Kidney epithelial cell (primary cell): ENCODE data around the gene OARD1. TPM values are rescaled to one million over a fixed set of nuclear protein-coding genes. Genes with fewer than 3 reads are reported as not detected.
"Not testable (repeated sequence)": the region's sequence is repeated elsewhere in the genome, so short reads cannot be mapped to it uniquely, and the experiment has no call there.

Experiments
- DNase-seq: peaks from one replicate; pipeline ENCODE4 v3.0.0-alpha.2; 2010; ENCODE audit warnings: low read depth
- H3K27me3 ChIP-seq: 2 replicates; pipeline ENCODE4 v1.6.0; 2011; ENCODE audit warnings: low read length; ENCODE audit not compliant: control insufficient read depth, insufficient read depth
- H3K36me3 ChIP-seq: 2 replicates; pipeline ENCODE4 v1.5.1; 2011; ENCODE audit warnings: low read length; ENCODE audit not compliant: control insufficient read depth, insufficient read depth
- H3K4me3 ChIP-seq: 2 replicates; pipeline ENCODE4 v1.5.1; 2011; ENCODE audit warnings: low read depth, mild to moderate bottlenecking, control low read depth, low read length
- total RNA-seq: library from RNA; depleted of rRNA; stranded (reverse); fragments of >200 nt; gene quantifications from 2 replicates; pipeline ENCODE4 v1.2.3, GENCODE V29; 2015
- TF ChIP-seq, protein P1 (sequence below): IDR thresholded peaks from 2 replicates; pipeline ENCODE4 v1.5.1; 2011; ENCODE audit warnings: mild to moderate bottlenecking, moderate library complexity, low read length, control low read depth, inconsistent platforms; ENCODE audit not compliant: insufficient read depth, poor library complexity, severe bottlenecking

Gene OARD1, protein sequence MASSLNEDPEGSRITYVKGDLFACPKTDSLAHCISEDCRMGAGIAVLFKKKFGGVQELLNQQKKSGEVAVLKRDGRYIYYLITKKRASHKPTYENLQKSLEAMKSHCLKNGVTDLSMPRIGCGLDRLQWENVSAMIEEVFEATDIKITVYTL
- total RNA-seq, result 16.1 and 19.4 TPM in 2 replicates

DNA sequence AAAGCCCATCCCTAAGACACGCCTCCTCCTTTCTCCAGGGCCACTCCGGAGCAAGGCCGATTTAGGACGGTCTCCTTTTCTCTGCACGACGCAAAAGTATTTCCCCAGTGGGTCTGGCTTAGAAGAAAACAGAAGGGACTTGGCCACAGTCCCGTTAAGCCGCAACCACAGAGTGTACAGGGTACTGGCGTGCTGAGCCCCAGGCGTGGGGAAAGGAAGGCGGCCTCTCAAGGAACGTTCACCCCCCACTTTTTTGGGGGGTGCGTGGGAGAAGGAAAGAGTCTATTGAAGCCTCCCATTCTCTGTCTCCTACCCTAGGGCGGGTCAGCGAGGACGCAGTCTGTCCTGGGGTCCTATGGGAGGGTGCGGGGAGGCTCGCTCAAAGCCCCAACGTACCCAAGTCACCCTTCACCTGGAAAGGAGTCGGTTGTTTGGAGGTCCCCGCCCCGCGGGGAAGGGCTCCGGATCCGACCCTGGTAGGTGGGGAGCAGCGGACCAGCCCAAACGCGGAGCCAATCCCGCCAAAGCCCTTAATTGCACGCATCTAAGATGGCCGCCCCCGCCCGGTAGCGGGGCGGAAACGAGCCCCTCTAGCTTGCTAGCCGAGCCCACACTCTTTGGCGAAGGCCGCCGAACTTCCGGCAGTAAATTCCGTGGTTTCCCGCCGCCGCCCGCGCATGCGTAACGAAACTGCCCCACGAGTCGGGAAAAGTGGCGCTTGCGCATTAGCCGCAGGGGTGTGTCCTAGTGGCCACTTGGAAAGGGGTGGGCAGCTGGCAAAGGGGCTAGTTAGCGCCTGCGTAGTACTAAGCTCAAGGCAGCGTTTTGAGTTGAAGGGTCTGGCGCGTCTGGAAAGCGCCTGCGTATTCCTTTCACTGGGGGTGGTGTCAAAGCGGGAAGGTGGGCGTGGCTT, at the start of gene OARD1:
TSS of gene OARD1 (minus strand) at position 434 of the 913 bp plus-strand sequence. CDS start 722 bp downstream, outside the sequence.
- Histone ChIP-seq H3K36me3 (no peaks in the 10 kb centered on the region), H3K27me3 (no peaks in the 10 kb centered on the region), H3K4me3 (peak within 1 kb of the TSS; percentile 75)
- TF ChIP-seq, protein P1, sequence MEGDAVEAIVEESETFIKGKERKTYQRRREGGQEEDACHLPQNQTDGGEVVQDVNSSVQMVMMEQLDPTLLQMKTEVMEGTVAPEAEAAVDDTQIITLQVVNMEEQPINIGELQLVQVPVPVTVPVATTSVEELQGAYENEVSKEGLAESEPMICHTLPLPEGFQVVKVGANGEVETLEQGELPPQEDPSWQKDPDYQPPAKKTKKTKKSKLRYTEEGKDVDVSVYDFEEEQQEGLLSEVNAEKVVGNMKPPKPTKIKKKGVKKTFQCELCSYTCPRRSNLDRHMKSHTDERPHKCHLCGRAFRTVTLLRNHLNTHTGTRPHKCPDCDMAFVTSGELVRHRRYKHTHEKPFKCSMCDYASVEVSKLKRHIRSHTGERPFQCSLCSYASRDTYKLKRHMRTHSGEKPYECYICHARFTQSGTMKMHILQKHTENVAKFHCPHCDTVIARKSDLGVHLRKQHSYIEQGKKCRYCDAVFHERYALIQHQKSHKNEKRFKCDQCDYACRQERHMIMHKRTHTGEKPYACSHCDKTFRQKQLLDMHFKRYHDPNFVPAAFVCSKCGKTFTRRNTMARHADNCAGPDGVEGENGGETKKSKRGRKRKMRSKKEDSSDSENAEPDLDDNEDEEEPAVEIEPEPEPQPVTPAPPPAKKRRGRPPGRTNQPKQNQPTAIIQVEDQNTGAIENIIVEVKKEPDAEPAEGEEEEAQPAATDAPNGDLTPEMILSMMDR, result peak; percentile 6
- peak; percentile 94 for DNase-seq

DNA sequence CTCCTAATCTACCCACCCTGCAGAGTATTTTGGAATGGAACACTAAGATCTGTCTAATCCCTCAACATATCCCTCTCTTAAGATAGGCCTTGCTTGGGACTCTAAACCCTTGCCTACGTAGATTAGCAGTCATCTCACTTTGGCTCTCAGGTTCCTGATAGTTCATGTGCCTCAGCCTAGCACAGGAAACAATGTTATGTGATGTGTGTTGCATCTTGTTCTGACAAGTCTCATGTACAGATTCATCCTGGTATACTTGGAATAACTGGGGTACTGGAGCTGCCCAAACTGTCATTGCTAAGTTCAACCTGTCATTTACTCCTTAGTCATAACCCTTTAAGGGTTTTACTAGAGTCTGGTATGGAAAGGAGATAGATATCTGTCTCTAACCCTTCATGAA, 47.9 kb upstream of the OARD1 start:
- DNase-seq, result no peak
- TF ChIP-seq, protein P1, result no peak
- Histone ChIP-seq H3K4me3 (no peak overlapping the region), H3K36me3 (no peaks in the 10 kb centered on the region), H3K27me3 (no peaks in the 10 kb centered on the region)

DNA sequence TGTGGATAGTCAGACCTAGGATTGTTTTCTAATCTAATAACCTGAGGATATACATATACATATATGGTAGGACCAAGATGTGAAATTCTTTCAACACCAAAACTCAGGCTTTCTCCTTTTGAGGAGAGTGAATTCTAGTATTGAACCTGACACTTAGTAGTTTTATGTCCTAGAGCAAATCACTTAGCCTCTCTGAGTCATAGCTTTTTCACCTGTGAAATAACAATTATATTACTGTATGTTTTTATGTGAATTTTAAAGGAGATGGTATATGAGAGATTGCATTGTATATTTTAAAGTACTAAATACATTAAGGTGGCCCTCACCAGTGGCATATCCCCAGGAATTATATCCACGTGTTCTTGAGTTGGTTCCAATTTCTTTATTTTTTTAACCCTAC, 47.4 kb upstream of the OARD1 start:
- Histone ChIP-seq H3K36me3 (no peaks in the 10 kb centered on the region), H3K4me3 (no peak overlapping the region), H3K27me3 (no peaks in the 10 kb centered on the region)
- TF ChIP-seq, protein P1, result no peak
- DNase-seq, result no peak

DNA sequence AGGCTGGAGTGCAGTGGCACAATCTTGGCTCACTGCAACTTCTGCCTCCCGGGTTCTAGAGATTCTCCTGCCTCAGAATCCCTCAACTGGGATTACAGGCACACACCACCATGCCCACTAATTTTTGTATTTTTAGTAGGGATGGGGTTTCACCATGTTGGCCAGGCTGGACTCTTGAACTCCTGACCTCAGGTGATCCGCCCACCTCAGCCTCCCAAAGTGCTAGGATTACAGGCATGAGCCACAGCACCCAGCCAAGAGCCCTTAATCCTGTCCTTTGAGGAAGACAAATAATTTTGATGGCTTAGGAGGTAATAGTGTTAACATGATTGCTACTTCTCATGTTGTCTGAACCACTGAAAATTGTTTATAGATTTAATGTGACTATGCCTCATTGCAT, 42.9 kb upstream of the OARD1 start:
- not testable (repeated sequence) for DNase-seq, H3K4me3 ChIP-seq, H3K36me3 ChIP-seq, H3K27me3 ChIP-seq

DNA sequence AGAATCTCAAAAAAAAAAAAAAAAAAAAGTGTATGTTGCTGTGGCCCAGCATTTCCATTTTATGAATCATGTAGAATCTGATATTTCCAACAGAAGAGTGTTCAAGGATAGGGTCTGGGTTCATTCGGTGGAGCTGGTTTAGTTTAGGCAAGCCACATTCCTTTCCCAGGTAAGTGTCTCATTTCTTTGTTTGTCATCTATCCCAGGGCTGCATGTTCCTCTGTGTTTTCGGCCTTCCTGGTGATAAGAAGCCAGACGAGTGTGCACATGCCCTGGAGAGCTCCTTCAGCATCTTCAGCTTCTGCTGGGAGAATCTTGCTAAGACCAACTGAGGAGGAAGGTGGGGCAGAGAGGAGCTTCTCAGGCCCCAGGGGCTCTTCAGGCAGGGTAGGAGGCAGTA, 38.9 kb upstream of the OARD1 start:
- H3K36me3 ChIP-seq, result no peaks in the 10 kb centered on the region
- TF ChIP-seq, protein P1, result no peak
- H3K4me3 ChIP-seq, result no peak overlapping the region
- no peaks in the 10 kb centered on the region for H3K27me3 ChIP-seq
- DNase-seq, result no peak

DNA sequence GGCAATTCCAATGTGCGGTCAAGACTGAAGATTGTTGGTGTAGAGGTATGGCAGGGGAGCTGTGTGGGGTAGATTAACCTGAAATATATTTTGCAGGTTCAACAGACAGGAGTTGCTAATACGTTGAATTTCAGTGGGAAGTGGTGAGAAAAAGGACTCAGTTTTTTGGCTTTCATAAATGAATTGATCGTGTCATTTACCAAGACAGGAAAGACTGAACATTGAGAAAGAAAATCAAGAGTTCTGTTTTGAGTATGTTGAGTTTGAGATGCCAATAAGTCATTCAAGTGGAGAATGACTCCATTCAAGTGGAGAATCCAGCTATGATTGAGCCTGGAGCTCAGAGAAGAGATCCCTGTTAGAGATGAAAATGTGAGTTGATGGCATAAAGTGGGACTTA, 31.7 kb upstream of the OARD1 start:
- TF ChIP-seq, protein P1, result no peak
- peaks cover 2% of the 10 kb centered on the region for H3K36me3 ChIP-seq
- no peak for DNase-seq
- no peaks in the 10 kb centered on the region for H3K27me3 ChIP-seq
- no peak overlapping the region for H3K4me3 ChIP-seq
